T-helper 22 cell (primary cell): ENCODE results near the gene EIF5.
"Not testable (repeated sequence)": the region's sequence is repeated elsewhere in the genome, so short reads cannot be mapped to it uniquely, and the experiment has no call there.

Source experiments
- DNase-seq: peaks from one replicate; pipeline ENCODE4 v3.0.0-alpha.2; 2020; ENCODE audit warnings: low read depth

Gene EIF5

DNA sequence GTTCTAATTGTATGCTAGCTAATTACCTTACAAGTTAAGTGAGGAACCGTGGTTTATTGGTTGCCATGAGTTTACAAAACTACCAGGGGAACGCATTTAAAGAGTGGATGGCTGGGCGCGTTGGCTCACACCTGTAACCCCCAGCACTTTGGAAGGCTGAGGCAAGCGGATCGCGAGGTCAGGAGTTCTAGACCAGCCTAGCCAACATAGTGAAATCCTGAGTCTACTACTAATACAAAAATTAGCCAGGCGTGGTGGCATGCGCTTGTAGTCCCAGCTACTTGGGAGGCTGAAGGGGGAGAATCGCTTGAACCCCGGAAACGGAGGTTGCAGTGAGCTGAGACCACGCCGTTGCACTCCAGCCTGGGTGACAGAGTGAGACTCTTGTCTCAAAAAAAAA, 2.2 kb downstream of the EIF5 start:
- DNase-seq: no peak

DNA sequence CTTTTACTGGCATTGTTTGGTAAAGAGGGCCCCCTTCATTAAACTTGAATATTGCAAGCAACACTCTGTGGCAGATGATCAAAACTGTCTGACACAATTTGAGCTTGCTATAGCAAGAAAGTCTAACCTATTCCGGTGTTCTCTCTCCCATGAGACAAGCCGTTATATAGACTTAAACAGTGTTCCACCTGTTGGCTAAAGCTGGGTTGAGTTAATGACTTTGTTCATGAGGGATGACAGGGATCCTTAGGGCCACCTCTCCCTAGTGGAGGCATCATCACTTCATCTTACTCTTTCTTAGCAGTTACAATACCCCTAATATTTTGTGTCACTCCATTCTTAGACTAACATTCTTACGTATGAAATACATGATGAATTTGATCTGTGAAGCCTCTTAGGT, 3.8 kb downstream of the EIF5 start:
- no peak for DNase-seq

DNA sequence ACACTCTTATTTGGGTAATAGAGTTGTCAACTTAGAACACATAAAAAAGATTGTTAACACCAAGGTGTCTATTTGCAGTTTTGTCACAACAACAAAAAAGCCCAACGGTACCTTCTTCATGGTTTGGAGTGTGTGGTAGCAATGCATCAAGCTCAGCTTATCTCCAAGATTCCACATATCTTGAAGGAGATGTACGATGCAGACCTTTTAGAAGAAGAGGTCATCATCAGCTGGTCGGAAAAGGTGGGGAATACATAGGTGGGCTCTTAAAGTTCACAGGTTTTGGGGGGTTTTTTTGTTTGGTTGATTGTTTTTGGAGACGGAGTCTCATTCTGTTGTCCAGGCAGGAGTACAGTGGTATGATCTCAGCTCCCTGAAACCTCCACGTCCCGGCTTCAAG, 5.5 kb downstream of the EIF5 start:
- no peak for DNase-seq

DNA sequence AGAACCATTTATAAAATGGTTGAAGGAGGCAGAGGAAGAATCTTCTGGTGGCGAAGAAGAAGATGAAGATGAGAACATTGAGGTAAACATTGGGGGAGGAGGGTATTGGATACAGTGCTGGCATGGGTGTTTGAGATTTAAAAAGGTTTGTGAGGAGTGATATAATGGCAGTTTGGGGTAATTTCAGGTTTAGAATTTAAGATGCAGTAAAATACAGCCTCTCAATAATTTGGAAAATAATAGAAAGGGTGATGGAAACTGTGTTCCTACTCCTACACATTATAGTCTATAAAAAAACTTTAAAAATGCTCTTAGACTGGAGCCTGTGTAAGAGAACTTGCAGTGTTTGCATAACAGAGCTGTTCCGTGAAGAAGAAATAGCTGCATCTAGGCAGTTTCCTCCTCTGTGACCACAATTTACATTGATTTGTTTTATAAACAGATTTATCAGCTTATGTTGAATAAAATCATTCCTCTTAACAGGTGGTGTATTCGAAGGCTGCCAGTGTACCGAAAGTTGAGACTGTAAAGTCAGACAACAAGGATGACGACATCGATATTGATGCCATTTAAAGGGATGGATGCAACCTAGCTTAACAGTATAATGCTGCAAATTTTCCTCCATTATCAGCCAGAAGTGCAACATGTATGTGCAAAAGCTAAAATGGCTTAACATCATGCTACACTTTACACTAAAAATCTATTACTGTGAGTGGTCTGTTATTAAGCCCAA, 6.6 kb downstream of the EIF5 start:
- no peak for DNase-seq

DNA sequence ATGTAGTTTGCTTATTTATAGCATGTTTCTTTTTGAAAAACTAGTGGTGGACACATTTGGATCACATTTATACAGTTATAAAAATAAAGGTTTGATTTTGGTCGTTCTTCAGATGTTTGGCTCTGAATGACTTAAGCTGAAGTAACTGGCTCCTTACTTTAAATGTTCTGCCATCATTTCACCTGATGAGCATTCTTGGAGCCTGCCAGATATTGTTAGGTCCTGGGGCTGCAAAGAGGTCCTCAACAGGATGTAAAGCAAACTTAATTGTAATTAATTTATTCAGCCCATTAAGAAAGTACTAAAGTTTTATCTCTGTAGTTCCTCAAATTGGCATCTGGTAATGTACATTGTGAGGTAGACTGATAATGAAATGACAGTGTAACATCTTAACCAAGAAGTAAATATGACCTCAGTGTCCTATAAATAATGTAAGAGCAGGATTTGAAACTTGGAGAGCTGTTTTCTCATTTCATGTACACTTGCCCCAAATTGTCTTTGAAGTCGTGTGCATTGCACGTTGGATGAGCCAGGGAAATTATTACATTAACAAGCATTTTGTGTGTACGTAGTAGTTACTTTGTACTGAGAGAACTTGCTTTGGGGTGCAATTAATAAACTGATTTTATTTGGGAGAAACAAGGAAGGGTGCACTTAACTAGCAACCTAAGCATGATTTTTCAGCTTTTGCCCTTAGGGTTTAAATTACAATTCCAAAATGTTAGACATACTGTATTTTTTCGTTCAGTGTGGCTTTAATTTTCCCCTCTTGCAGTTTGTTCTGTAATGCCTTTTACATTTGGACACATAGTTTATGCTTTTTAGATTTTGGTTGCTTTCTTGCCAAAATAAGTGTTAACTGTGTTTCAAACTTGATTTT, 7.5 kb downstream of the EIF5 start:
- DNase-seq: no peak

DNA sequence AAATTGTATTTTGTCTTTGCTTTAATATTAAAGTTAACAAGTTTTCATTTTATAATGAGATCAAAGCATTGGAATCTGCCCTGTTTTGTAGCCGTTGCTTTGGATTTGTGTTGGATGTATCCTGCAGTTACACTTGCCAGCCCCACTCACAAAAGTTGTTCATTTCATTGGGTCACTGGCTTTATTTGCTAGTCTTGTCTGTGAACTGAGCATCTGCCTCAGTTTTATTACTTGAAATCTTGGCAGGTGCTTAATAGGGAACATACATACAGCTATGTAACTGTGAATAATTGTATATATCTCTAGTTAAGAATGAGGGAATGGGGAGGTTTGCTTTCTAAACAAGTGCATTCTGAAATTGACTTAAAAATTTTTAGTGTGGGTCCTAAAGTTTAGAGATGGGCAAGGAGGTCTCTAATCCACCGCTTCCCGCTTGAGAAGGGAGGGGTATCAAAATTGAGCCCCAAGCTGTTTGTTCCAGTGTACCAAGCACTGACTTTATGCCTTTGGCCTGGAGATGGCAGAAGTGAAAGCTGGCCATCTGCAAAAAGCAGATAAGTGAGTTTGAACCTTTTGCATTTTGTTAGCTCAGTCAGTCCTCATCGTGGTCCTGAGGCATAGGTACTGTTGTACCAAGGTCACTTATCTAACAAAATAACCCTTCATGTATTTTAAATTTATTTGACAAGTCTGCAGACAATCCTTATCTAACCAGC, 9.3 kb downstream of the EIF5 start:
- no peak for DNase-seq

DNA sequence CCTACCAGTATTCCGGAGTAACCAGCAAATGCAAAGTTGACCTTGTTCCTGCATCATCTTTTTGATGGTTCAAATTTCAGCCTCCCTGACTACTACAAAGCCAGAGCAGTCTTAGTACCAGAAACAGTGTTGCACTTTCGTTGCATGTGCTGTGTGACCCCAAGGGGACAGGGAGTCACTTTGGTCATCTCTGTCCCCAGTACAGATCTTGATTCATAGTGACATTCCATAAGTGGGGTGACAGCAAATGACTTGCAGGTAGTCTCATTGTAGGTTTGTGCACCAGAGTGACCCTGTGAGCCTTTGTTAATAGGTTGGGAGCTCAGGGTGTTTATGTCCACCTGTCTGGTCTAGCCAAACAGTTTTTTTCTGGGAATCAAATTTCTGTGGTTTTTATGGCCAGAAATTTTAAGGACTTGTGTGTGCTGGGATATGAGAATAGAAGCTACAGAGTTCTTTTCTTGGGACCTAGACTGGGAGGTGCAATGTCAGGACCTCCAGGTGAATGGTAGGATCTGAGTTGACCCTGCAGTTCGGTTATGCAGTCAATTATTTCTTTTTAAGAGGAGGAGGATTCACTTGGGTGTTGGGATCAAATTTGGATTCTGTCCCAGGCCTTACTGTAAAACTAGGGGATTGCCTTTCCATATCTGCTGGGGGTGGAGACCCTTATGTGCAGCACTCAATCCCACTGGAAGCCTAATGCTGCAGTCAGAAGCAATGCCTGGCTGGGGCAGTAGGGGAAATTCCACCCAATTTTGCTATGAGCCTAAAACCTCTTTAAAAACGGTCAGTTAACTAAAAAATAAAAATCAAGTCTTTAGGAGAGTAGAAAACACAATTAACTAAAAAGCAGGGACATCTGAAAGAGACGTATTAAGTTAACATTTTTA, 10.1 kb downstream of the EIF5 start:
- DNase-seq: no peak

DNA sequence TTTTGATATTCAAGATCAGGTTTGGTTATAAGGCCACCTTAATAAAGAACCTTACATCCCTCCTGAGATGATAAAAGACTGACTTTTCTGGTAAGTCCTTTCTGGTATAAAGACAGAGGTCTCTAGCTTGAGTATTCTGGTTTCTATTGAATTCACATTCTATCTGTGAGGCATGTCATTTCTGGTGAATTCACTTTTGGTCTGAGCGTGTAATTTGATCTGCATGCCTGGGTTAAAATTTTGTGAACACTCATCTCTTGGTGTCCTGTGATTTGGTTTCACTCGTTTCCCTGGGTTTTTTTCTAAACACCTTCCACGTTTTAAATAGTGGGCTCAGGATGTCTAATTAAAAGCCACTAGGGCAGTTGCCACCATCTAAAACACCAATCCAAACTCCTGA, 12.2 kb downstream of the EIF5 start:
- DNase-seq: no peak

DNA sequence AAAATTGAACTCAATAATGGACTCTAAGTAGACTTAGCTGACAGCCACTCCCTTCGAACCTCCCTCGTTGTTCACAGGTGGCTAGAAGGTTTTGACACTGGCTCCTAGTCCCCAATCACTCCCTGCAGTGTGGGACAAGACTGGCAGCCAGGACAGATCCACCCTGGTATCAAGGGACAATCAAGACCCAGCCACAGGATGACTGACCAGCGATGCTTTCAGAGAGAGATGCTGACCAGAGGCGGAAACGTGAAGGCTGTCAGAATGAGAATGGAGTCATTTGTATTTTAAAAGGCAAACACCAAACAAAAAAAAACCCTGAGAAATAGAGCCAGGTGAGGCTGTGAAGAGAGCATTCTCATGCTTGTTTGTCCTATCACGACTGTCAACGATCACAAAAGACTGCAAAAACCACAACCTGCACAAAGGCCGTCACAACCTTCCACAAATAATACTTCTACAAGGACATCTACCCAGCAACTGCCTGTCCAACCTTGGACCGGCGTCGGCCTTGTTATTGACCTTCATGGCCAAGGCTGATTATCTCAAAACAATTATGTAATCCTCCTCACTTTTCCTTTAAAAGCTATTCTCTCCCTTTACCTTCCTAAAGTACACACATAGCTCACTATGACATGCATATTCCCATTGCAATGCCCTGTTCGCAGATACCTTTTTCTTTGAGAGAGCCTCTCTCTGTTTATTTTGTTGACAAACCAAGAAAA, 13.2 kb downstream of the EIF5 start:
- no peak for DNase-seq

DNA sequence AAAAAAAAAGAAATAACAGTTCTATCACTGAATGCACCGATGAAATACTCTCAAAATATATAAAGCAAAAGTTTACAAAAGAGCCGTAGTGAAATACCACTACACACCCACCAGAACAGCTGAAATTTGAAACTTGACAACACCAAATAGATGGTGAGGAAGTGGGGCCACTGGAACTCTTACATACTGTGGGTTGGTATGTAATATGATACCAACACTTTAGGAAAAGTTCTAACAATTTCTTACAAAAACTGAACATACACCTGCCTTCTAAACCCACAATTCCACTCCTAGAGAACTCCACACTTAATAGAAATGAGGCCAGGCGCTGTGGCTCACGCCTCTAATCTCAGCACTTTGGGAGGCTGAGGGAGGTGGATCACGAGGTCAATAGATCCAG, 14.1 kb downstream of the EIF5 start:
- DNase-seq: no peak

DNA sequence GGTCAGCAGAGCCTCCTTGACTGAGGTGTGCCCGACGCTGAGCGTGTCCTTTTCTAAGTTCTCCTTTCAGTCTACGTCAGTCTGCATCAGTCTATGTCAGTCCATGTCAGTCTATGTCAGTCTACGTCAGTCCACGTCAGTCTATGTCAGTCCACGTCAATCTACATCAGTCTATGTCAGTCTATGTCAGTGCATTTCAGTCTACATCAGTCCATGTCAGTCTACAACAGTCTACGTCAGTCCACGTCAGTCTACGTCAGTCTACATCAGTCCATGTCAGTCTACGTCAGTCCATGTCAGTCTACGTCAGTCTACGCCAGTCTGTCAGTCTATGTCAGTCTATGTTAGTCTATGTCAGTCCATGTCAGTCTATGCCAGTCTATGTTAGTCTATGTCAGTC, 15.9 kb downstream of the EIF5 start:
- no peak for DNase-seq

DNA sequence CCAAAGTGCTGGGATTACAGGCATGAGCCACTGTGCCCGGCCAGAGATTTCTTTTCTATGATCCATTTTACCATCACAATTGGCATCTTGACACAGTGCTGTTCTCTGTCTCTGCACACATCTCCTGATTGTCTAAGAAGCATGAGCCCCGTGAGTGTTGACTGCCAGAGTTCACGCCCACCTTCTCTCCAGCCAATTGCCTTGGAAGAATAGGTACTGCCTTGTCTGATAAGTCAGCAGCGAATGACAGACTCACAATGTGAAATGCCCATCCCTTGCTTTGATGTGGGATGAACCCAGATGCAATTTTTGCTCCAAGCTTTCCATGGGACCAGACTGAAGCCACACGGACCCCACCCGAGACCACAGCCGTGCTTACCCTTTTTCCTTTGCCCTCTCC, 19.3 kb downstream of the EIF5 start:
- no peak for DNase-seq

DNA sequence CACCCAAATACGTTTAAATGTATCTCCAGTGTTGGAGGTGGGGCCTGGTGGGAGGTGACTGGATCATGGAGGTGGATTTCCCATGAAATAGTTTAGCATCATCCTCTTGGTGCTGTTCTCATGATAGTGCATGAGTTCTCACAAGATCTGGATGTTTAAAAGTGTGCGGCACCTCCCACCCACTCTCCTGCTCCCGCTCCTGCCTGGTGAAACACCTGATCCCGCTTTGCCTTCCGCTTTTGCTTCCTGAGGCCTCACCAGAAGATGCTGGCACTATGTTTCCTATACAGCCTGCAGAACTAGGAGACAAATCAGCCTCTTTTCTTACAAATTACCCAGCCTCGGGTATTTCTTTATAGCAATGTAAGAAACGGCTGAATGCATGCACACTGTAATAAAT, 20.1 kb downstream of the EIF5 start:
- no peak for DNase-seq

DNA sequence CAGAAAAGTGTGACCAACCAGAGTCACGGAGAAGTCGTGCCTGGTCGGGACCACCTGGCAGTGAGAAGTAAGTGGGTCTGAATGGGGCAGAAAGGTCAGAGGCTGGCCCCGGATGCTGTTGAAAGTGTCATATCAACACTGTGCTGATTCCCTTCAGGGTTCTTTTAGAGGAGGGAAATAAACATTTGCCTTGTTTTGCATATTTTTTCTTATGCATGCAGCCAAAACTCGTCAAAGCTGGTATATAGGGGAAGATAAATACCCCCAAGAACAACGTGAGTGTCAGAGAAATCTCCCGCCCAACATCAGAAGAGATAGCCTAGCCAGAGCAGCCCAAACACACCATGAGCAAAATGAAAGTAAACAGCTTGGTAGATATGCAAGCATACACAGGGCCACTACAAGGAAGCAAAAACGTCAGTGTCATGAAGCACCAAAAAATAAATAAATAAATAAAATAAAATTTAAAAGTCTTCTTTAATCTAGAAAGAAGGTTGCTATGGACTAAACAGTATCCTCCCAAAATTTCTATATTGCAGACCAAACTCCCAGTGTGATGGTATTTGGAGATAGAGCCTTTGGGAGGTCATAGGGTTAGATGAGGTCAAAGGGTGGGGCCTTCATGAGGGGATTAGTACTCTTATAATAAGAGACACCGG, 22.1 kb downstream of the EIF5 start:
- no peak for DNase-seq

DNA sequence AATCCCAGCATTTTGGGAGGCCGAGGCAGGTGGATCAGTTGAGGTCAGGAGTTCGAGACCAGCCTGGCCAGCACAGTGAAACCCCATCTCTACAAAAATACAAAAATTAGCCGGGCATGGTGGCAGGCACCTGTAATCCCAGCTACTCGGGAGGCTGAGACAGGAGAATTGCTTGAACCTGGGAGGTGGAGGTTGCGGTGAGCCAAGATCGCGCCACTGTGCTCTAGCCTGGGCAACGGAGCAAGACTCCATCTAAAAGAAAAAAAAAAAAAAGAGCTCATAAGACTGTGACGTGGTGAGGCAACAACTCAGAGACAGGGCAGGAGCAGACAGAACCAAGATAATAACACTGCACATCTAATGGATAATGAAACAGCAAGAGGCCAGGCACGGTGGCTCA, 23.5 kb downstream of the EIF5 start:
- DNase-seq: not testable (repeated sequence)

DNA sequence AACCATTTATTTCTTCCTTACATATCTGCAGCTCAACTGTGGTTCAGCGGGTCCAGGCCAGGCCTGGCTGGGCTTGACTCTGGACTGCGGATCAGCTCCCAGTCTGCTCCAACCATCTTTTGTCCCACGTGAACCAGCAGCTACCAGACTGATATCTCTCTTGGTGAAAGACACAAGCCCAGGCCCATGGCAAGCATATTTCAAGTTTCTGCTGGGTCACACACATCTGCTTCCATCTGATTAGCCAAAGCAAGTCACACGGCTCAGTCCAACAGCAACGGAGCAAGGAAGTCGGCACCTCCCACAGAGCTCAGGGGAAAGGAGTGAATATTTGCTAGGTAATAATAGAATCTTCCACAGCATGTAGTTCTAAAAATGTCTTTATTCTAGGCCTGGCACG, 26.5 kb downstream of the EIF5 start:
- DNase-seq: no peak

DNA sequence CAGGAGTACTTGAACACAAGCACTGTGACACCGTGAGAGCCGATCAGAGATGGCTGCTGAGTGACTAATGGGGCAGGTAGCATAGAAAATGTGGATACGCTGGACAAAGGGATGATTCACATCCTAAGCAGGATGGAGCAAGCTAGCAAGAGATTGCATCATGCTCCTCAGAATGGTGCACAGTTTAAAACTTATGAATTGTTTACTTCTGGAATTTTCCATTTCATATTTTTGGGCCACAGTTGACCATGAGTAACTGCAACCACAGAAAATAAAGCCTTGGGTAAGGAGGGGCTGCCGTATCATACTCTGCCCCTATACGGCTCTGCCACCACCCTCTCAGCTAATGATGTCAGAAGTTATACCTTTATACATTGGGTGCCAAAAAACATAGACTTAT, 27.8 kb downstream of the EIF5 start:
- no peak for DNase-seq

DNA sequence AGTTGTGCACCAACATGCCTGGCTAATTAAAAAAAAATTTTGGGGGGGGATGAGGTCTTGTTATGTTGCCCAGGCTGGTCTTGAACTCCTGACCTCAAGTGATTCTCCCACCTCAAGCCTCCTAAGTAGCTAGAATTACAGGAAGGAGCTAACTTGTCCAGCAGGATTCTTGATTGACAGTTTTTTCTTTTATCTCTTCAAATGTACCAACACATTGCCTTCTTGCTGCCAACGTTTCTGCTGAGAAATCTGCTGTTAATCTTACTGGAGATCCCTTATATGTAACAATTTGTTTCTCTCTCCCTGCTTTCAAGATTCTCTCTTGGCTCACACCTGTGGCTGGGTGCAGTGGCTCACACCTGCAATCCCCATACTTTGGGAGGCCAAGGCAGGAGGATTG, 28.7 kb downstream of the EIF5 start:
- DNase-seq: no peak

DNA sequence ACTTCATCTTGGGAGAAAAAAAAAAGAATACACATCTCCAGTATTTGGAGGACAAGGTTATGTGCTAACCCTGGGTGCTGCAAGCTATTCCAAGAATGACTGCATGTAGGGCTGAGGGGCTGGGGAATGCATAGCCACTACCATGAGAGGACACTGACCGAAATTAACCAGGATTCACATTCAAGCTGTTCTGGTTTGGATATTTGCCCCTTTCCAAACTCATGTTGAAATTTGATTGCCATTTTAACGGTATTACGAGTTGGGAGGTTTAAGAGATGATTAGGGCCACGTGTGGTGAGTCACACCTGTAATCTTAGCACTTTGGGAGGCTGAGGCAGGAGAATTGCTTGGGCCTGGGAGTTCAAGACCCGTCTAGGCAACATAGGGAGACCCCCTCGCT, 32.7 kb downstream of the EIF5 start:
- no peak for DNase-seq

DNA sequence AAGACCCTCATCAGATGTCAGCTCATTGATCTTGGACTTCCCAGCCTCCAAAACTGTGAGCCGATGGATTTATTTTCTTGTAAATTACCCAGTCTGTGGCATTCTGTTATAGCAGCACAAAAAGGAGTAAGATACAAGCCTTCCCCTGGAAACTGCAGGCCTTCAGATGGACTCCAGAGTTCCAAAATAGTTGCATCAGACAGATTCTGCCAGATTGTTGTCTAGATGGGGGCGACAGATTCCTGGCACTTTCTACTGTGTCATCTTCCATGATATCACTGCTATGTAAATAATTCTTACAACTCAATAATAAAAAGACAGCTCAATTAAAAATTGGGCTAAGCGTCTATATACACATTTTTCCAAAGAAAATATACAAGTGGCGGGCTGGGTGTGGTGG, 34.0 kb downstream of the EIF5 start:
- no peak for DNase-seq

DNA sequence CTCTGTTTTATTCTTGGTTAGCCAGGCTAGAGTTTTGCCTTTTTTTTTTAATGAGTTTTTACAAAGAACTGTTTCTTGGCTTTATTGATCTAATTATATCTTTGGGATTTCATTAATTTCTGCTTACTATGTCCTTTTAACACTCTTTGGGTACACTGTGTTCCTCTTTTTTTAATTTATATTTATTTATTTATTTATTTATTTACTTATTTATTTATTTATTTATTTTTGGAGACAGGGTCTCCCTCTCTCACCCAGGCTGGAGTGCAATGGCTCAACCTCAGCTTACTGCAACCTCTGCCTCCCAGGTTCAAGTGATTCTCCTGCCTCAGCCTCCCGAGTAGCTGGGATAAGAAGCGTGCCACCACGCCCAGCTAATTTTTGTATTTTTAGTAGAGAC, 36.0 kb downstream of the EIF5 start:
- DNase-seq: no peak
